Measurements from ENCODE around the gene HMGXB3. TPM values are rescaled to one million over a fixed set of nuclear protein-coding genes. Genes with fewer than 3 reads are reported as not detected.

HMGXB3 gene
- total RNA-seq, 1 donor from 2014 or later: 23.1 TPM

GRCh38 chr5:150022681-150023080, 22.1 kb downstream of the HMGXB3 start:
- Histone ChIP-seq H4K20me1 (ENCODE audit: low read depth) (no peaks in the 10 kb centered on the region), H3K4me3 (no peak overlapping the region), H3F3A (ENCODE audit: low read depth) (no peaks in the 10 kb centered on the region), H3K4me2 (no peak overlapping the region), H3K4me1 (no peaks in the 10 kb centered on the region), H3K27me3 (no peaks in the 10 kb centered on the region), H3K36me3 (peaks cover 5% of the 10 kb centered on the region), H3K79me2 (ENCODE audit: low read depth) (no peaks in the 10 kb centered on the region), H3K27ac (no peak overlapping the region), H2AFZ (replicated peaks) (no peak overlapping the region), H3K9ac (no peak overlapping the region), H3K9me3 (ENCODE audit: low read depth) (no peaks in the 10 kb centered on the region)
- no peak for DNase-seq (ENCODE audit: low spot score)
- Mint-ChIP-seq H3K27me3 (ENCODE audit: insufficient read depth, low read depth) (no peaks in the 10 kb centered on the region), H3K4me3 (no peak overlapping the region), H3K36me3 (peaks cover 19% of the 10 kb centered on the region), H3K4me1 (peaks cover 2% of the 10 kb centered on the region), H3K27ac (no peak overlapping the region), H3K9me3 (no peaks in the 10 kb centered on the region)
- no peak for TF ChIP-seq EZH2phosphoT487 (IDR thresholded peaks at IDR 0.05)
- TF ChIP-seq EZH2 (IDR thresholded peaks at IDR 0.05): no peak
- TF ChIP-seq, protein P1, sequence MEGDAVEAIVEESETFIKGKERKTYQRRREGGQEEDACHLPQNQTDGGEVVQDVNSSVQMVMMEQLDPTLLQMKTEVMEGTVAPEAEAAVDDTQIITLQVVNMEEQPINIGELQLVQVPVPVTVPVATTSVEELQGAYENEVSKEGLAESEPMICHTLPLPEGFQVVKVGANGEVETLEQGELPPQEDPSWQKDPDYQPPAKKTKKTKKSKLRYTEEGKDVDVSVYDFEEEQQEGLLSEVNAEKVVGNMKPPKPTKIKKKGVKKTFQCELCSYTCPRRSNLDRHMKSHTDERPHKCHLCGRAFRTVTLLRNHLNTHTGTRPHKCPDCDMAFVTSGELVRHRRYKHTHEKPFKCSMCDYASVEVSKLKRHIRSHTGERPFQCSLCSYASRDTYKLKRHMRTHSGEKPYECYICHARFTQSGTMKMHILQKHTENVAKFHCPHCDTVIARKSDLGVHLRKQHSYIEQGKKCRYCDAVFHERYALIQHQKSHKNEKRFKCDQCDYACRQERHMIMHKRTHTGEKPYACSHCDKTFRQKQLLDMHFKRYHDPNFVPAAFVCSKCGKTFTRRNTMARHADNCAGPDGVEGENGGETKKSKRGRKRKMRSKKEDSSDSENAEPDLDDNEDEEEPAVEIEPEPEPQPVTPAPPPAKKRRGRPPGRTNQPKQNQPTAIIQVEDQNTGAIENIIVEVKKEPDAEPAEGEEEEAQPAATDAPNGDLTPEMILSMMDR (IDR thresholded peaks at IDR 0.05): no peak

- Histone ChIP-seq H4K20me1 (ENCODE audit: low read depth) (no peaks in the 10 kb centered on the region), H2AFZ (replicated peaks) (no peak overlapping the region), H3K27me3 (no peaks in the 10 kb centered on the region), H3K4me1 (no peaks in the 10 kb centered on the region), H3K9ac (no peak overlapping the region), H3K79me2 (ENCODE audit: low read depth) (no peaks in the 10 kb centered on the region), H3K4me3 (no peak overlapping the region), H3K9me3 (ENCODE audit: low read depth) (no peaks in the 10 kb centered on the region), H3K36me3 (peaks cover 5% of the 10 kb centered on the region), H3F3A (ENCODE audit: low read depth) (no peaks in the 10 kb centered on the region), H3K4me2 (no peak overlapping the region), H3K27ac (no peak overlapping the region)
- no peak overlapping the region for H3K4me3 Mint-ChIP-seq
- H3K9me3 Mint-ChIP-seq: no peaks in the 10 kb centered on the region
- H3K27ac Mint-ChIP-seq: no peak overlapping the region
- peaks cover 22% of the 10 kb centered on the region for H3K36me3 Mint-ChIP-seq
- peaks cover 2% of the 10 kb centered on the region for H3K4me1 Mint-ChIP-seq
- H3K27me3 Mint-ChIP-seq (ENCODE audit: insufficient read depth, low read depth): no peaks in the 10 kb centered on the region
- TF ChIP-seq EZH2 (IDR thresholded peaks at IDR 0.05) (no peak), EZH2phosphoT487 (IDR thresholded peaks at IDR 0.05) (no peak)
- TF ChIP-seq, protein P1 (IDR thresholded peaks at IDR 0.05): no peak
- no peak for DNase-seq (ENCODE audit: low spot score)
Measured at GRCh38 chr5:150023136-150023535, 22.6 kb downstream of the HMGXB3 start.

- no peak overlapping the region for H3K4me3 ChIP-seq
- H2AFZ ChIP-seq (replicated peaks): no peak overlapping the region
- no peak overlapping the region for H3K4me2 ChIP-seq
- no peak for DNase-seq (ENCODE audit: low spot score)
- no peaks in the 10 kb centered on the region for H3K9me3 ChIP-seq (ENCODE audit: low read depth)
- H3K27ac ChIP-seq: no peak overlapping the region
- no peaks in the 10 kb centered on the region for H3F3A ChIP-seq (ENCODE audit: low read depth)
- Mint-ChIP-seq H3K4me3 (no peak overlapping the region), H3K36me3 (peaks cover 19% of the 10 kb centered on the region), H3K27me3 (ENCODE audit: insufficient read depth, low read depth) (no peaks in the 10 kb centered on the region), H3K4me1 (peaks cover 2% of the 10 kb centered on the region), H3K9me3 (no peaks in the 10 kb centered on the region), H3K27ac (no peak overlapping the region)
- H3K79me2 ChIP-seq (ENCODE audit: low read depth): no peaks in the 10 kb centered on the region
- H4K20me1 ChIP-seq (ENCODE audit: low read depth): no peaks in the 10 kb centered on the region
- H3K9ac ChIP-seq: no peak overlapping the region
- TF ChIP-seq EZH2phosphoT487 (IDR thresholded peaks at IDR 0.05): no peak
- no peak for TF ChIP-seq EZH2 (IDR thresholded peaks at IDR 0.05)
- TF ChIP-seq, protein P1 (IDR thresholded peaks at IDR 0.05): no peak
- H3K4me1 ChIP-seq: no peaks in the 10 kb centered on the region
- H3K36me3 ChIP-seq: peaks cover 6% of the 10 kb centered on the region
- no peaks in the 10 kb centered on the region for H3K27me3 ChIP-seq
Measured at GRCh38 chr5:150024346-150024984, 23.9 kb downstream of the HMGXB3 start.

All from neural progenitor cell (in vitro differentiated cells).